IPS-18c (cell line): ENCODE measurements around the gene ANTKMT.

Experiments used
- H3K4me3 ChIP-seq: 2 replicates; pipeline ENCODE4 v1.7.0; 2013; ENCODE audit warnings: low read depth, mild to moderate bottlenecking, low read length, moderate library complexity; ENCODE audit not compliant: insufficient read depth
- H3K9me3 ChIP-seq: one replicate; pipeline ENCODE4 v1.6.1; 2013; ENCODE audit warnings: mild to moderate bottlenecking, low read length, moderate library complexity; ENCODE audit not compliant: control insufficient read depth, insufficient read depth

ANTKMT gene

GRCh38 chr16:761625-762513, 40.9 kb downstream of the ANTKMT start:
- Histone ChIP-seq H3K4me3 (no peak overlapping the region), H3K9me3 (no peaks in the 10 kb centered on the region)

GRCh38 chr16:762595-763268, 41.8 kb downstream of the ANTKMT start:
- Histone ChIP-seq H3K4me3 (no peak overlapping the region), H3K9me3 (no peaks in the 10 kb centered on the region)

GRCh38 chr16:763369-764183, 42.6 kb downstream of the ANTKMT start:
- Histone ChIP-seq H3K4me3 (no peak overlapping the region), H3K9me3 (no peaks in the 10 kb centered on the region)

- no peaks in the 10 kb centered on the region for H3K9me3 ChIP-seq
- H3K4me3 ChIP-seq, result no peak overlapping the region
Observed at GRCh38 chr16:764184-764750, 43.3 kb downstream of the ANTKMT start.

GRCh38 chr16:764848-765487, 44.0 kb downstream of the ANTKMT start:
- Histone ChIP-seq H3K4me3 (no peak overlapping the region), H3K9me3 (no peaks in the 10 kb centered on the region)

GRCh38 chr16:765488-765865, 44.5 kb downstream of the ANTKMT start:
- Histone ChIP-seq H3K9me3 (no peaks in the 10 kb centered on the region), H3K4me3 (no peak overlapping the region)

GRCh38 chr16:766008-766819, 45.3 kb downstream of the ANTKMT start:
- H3K4me3 ChIP-seq, result no peak overlapping the region
- no peaks in the 10 kb centered on the region for H3K9me3 ChIP-seq

- no peaks in the 10 kb centered on the region for H3K9me3 ChIP-seq
Observed at GRCh38 chr16:766820-767640, 46.1 kb downstream of the ANTKMT start.

GRCh38 chr16:767743-768235, 46.8 kb downstream of the ANTKMT start:
- Histone ChIP-seq H3K9me3 (no peaks in the 10 kb centered on the region), H3K4me3 (no peak overlapping the region)

More at GRCh38 chr16:766820-767640, 46.1 kb downstream of the ANTKMT start:
- H3K4me3 ChIP-seq, result no peak overlapping the region

GRCh38 chr16:768428-768827, 47.5 kb downstream of the ANTKMT start:
- Histone ChIP-seq H3K9me3 (no peaks in the 10 kb centered on the region), H3K4me3 (no peak overlapping the region)

GRCh38 chr16:769184-769784, 48.3 kb downstream of the ANTKMT start:
- Histone ChIP-seq H3K4me3 (no peak overlapping the region), H3K9me3 (no peaks in the 10 kb centered on the region)

- H3K4me3 ChIP-seq, result no peak overlapping the region
Observed at GRCh38 chr16:769934-770333, 49.0 kb downstream of the ANTKMT start.

GRCh38 chr16:770411-770810, 49.5 kb downstream of the ANTKMT start:
- Histone ChIP-seq H3K9me3 (no peaks in the 10 kb centered on the region), H3K4me3 (no peak overlapping the region)

More at GRCh38 chr16:769934-770333, 49.0 kb downstream of the ANTKMT start:
- no peaks in the 10 kb centered on the region for H3K9me3 ChIP-seq
